ENCODE measurements around the gene C5orf15. TPM values are rescaled to one million over a fixed set of nuclear protein-coding genes. Genes with fewer than 3 reads are reported as not detected.

Gene C5orf15
- total RNA-seq: 26.4 and 30.7 TPM in 2 replicates

GRCh38 chr5:133968204-133968980 lies at the start of gene C5orf15:
Gene C5orf15 (minus strand): TSS chr5:133968625. CDS start chr5:133968584, 41 bp downstream.
- peak; percentile 98 for DNase-seq

GRCh38 chr5:134008266-134008749 lies 39.9 kb upstream of the C5orf15 start:
- DNase-seq: no peak

GRCh38 chr5:134007581-134008265 lies 39.3 kb upstream of the C5orf15 start:
- DNase-seq: no peak

DNA sequence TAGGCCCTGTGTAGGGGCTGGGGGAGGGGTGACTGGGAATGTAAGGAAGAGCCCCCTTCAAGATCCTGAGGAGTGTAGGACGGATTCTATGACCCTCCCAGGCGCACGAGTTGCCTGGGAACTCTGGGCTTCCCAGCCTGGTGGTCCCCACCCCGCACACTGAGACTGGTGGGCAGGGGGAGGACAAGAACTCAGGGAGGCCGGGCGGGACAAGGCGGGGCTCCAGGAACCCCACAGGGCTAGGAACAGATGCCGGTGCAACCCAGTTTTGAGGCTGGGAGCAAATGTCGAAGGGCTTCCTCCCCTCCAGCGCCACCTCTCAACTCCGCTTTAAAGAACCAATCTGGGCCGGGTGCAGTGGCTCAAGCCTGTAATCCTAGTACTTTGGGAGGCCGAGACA lies 37.7 kb upstream of the C5orf15 start:
- DNase-seq: no peak

DNA sequence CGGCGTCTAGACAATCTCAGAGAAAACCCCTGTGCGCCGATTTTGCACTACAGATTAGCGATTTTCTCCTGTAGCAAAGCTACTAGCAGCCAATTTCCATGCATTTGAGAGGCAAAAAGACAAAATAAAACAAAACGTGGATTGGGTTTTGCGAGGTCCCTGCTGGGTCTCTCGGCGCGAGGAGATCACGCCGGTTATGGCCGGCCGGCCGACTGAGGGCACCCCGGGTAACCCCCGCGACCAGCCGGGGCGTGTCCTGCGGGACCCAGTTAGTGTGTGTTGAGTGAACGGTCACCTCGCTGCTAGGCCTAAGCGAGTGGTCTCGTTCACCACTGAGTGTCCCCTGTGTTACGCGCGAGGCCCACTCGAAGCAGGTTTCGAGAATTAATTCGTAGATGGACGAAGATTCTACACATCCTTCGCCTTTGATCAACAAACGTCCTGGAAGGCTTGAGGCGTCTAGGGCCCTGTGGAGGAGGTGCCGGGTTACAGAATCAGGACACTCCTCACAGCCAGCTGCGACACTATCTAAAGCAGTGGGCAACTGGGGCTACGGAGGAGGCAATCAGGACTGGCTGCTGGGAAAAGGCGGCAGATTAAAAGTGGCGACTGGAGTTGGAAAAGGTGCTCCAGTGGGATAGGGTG lies 37.1 kb upstream of the C5orf15 start:
- DNase-seq: no peak

- peak; percentile 87 for DNase-seq
Measured at GRCh38 chr5:134004626-134005416, 36.4 kb upstream of the C5orf15 start, which contains the start of gene VDAC1. Gene VDAC1 (minus strand): TSS chr5:134004975. CDS start chr5:133993012, 11,963 bp downstream.

DNA sequence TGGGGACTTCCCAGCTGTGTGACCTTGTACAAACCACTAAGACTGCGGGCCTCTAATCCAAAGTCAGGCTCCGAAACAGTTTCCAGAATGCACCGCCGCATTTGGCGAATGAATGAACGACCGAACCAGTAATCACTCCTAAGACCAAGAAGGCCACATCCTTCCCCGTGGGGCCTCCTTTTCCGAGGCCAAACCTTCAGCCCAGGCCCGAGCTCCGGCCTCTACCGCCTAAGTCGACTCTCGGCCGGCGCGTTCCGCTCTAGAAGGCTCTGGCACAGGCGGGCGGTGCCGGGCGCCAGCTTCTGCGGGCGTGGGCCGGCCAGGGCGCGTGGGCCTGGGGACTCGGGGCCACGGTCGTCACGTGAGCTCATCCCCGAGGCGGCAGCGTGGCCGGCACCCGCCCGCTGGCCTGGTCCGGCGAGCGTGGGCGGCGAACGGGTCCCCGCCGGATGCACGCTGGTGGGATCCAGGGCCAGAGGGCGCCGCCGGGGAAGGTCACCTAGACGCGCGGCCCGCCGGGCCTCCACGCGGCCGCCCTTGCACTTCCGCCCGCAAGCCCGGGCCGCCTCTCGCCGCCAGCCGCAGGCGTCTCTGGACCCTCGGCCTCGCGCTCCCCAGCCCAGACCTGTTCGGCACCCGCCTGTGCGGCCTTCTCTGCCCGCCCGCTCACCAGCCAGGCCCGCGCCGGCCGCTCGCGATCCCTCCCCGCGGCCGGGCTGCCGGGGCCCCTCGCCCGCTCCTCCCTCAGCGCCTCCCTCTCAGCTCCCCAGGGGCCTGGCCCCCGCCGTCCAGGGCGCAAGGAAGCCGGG lies 35.6 kb upstream of the C5orf15 start:
- peak; percentile 64 for DNase-seq

DNA sequence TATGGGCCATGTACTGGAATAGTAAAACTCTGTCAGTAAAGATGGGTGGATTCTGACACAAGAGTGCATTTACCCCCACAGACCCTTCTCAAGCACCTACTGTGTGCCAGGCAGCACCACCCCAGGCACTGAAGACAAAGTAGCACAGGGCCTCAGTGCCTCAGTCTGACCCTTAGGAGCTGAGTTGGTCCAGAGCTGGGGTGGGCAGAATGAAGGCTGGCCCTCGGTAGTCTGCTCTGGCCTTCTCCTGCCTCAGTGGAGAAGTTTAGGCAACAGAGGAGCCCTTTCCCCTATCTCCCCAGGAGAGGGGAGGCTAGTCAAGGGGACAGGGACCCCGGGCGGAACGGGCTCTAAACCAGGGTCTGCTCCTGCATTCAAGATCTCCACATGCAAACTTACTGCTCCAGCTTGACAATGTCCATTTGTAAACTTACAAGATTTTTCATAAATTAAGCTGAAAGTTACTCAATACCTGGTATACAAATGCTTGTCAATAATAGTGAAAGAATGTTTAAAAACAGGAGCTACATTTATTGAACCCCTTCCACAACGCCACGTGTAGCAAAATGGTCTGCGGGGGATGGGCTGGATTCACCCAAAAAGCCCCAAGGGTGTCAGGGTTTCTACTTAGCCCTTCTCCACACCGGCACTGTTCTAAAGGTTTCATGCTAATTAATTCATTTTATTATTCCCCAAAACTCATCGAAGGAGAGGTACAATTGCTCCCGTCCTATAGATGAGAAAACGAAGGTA lies 34.8 kb upstream of the C5orf15 start:
- no peak for DNase-seq

DNA sequence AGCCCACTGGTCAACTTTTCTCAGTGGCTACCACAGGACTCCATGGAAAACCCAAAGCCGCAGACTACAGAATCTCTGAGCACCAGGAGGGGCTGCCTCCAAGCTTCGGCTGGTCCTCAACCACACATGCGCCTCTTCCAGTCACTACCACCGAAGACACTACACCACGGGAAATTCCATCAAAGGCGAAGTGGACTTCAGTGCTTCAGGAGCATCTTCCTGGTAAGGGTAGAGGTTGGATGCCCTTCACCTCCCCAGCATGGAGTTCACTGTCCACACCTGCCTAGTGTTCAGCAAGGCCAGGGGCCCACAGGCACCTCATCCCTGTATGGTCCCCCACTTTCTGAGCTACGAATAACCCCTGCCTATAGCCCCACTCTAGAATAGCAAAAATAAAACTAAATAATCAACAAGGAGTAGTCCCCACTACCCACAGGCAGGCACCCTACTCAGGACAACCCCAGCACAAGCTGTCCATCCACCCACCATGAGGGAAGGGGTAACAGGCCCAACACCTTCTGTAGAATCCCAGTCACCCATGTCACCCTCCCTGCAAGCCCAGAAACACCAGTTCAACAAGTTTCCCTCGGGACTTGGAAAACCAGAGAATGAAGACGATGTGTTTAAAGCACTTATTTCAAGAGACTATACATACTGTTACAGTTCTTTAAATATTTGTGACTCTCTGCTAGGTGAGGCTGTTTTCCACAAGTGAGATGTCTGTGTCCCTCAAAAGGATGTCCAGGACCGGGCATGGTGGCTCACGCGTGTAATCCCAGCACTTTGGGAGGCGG lies 33.7 kb upstream of the C5orf15 start:
- no peak for DNase-seq

DNA sequence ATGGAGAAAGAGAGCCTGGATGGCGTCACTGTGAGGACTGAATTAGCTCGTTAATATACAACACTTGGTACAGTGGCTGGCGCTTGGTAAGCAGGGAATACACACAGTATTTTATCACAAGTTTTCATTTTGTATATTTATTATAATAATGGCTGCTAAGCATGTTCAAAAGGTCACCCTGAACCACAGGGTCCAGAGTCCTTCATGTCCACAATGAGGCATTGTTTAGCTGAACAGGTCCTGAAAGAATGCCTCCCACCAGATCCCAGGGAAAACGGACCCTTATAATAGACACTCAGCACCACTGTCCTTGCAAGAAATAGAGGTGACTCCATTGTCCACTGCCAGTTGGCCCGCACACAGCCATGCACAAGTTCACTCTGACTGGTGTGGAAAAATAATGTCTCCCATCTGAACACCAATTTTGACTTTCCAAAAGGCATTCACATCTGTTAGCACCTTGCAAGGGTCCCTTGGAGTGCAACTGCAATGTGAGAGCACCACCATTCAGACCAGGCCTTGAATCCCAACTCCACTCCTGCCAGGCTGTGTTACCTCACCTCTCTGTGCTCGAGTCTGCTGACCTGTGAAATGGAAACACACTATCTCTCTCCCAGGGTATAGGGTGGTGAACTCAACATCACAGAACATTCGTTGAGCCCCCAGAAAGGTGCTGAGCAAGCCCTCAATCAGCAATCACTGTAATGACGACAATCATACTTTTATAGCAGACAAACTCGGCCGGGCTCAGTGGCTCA lies 32.5 kb upstream of the C5orf15 start:
- DNase-seq: no peak

- no peak for DNase-seq
Measured at GRCh38 chr5:134000091-134000511, 31.7 kb upstream of the C5orf15 start.

- DNase-seq: no peak
Measured at GRCh38 chr5:133998807-133999206, 30.4 kb upstream of the C5orf15 start.

- DNase-seq: no peak
Measured at GRCh38 chr5:133998042-133998441, 29.6 kb upstream of the C5orf15 start.

GRCh38 chr5:133996683-133997252 lies 28.3 kb upstream of the C5orf15 start:
- peak; percentile 37 for DNase-seq

DNA sequence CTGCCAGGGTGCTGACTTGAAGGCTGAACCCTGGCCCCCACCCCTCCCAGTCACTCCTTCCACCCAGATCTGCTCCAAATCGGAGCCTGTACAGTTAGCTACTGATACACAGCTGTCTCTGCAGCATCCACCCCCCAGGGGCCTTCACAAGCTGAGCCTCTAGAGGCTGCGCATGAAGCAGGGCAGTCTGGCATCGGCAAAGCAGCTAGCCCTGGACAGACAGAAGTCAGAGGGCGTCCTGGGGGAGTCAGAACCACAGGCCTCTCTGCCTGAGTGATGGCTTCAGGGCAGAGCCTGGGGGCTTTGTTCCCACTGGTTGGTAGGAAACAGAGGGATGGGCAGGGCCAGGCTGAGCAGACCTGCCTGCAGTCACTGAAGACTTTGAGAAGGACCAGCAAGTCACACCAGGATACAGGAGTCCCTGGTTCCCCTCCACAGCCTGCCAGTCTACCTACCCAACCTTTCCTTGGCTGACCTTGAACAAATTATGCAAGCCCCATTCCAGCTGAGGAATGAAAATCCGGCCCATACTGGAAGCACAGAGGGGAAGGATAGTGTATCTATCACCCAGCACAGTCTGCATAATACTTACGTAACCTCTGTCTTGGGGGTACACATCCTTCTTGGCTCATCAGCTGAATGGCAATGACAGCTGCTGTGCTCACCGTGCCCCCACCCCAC lies 27.6 kb upstream of the C5orf15 start:
- DNase-seq: no peak

GRCh38 chr5:133995341-133995740 lies 26.9 kb upstream of the C5orf15 start:
- DNase-seq: no peak

DNA sequence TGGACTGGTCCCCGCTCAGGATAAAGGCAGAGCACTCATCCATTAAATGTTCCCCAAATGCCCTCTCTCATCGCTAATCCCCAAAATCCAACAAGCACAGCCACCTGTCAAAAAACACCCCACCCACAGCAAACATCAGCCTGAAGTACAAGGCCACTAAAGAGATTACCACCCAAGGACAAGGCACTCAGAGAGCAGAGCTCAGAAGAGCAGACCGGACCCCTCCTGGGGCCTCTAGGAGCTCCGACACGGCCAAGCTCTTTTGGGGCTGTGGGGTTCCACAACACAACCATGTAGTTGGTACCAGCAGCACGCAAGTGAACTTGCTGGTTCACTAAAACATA lies 26.5 kb upstream of the C5orf15 start:
- no peak for DNase-seq

GRCh38 chr5:133994297-133994989 lies 26.0 kb upstream of the C5orf15 start:
- DNase-seq: no peak

All from dermis blood vessel endothelial cell (primary cell).